Activated CD4-positive, alpha-beta memory T cell treated with anti-CD3 and anti-CD28 coated beads for 36 hours (primary cell): ENCODE measurements around the gene F2. TPM values are rescaled to one million over a fixed set of nuclear protein-coding genes. Genes with fewer than 3 reads are reported as not detected.
"Not testable (repeated sequence)": the region's sequence is repeated elsewhere in the genome, so short reads cannot be mapped to it uniquely, and the experiment has no call there.

Experiments used
- CTCF ChIA-PET: fragments of 350-600 bp; sonication (Branson Sonifier 250); formaldehyde crosslinking; loops from one replicate; lab custom pipeline; 2021; ENCODE audit warnings: antibody characterized with exemption, inconsistent platforms; lab: Charles Lee
- POLR2A ChIA-PET: fragments of 350-600 bp; sonication (Branson Sonifier 250); formaldehyde crosslinking; loops from one replicate; lab custom pipeline; 2021; ENCODE audit warnings: antibody characterized with exemption; lab: Charles Lee
- DNase-seq: peaks from one replicate; pipeline ENCODE4 v3.0.0-alpha.2; 2020
- H3K27ac Mint-ChIP-seq: one replicate; pipeline ENCODE4 v1.8.0; 2021; ENCODE audit warnings: mixed read lengths
- H3K27me3 Mint-ChIP-seq: one replicate; pipeline ENCODE4 v1.8.0; 2021; ENCODE audit warnings: mixed read lengths
- H3K36me3 Mint-ChIP-seq: one replicate; pipeline ENCODE4 v1.8.0; 2021; ENCODE audit warnings: mixed read lengths
- H3K4me1 Mint-ChIP-seq: one replicate; pipeline ENCODE4 v1.8.0; 2021; ENCODE audit warnings: low read depth, mixed read lengths
- H3K4me3 Mint-ChIP-seq: one replicate; pipeline ENCODE4 v1.8.0; 2021; ENCODE audit warnings: mild to moderate bottlenecking, mixed read lengths
- H3K9me3 Mint-ChIP-seq: one replicate; pipeline ENCODE4 v1.8.0; 2021; ENCODE audit warnings: mixed read lengths
- intact Hi-C: fragments of 100-400 bp; cut with micrococcal nuclease; formaldehyde crosslinking; loops from one replicate; pipeline ENCODE4 v1.15.1; 2023
- total RNA-seq, 2 experiments: library from RNA; stranded (reverse); gene quantifications; one replicate each; pipeline ENCODE4 v1.2.3, GENCODE V29; 2021

F2 gene
- total RNA-seq, result under 1 TPM in 1 of 2 experiments, not detected in 1; 0.29 TPM

DNA sequence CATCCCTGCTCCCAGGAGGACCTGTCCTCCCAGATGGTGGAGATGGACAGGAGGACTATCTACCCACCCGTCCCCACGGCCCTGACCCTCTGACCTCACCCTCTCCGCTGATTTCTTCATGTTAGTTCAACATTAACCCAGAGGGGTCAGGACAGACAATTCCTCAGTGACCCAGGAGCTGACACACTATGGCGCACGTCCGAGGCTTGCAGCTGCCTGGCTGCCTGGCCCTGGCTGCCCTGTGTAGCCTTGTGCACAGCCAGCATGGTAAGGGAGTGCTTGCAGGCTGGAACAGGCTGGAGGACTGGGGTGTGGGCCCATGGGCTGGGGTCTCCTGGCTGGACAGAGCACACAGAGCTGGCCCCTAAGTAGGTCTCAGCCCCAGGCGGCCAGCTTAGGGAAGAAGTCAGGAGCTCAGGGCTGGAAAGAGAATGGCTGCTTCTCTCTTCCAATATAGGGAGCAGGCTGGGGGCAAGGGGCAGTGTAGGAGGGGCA is at the start of gene F2:
Gene F2 (plus strand): TSS at position 166 of the 495 bp plus-strand sequence. CDS start 23 bp downstream, at position 189.
- Mint-ChIP-seq H3K27ac (no peak within 1 kb of the TSS), H3K4me1 (peaks cover 8% of the 10 kb centered on the region), H3K27me3 (no peaks in the 10 kb centered on the region), H3K36me3 (no peaks in the 10 kb centered on the region), H3K4me3 (no peak within 1 kb of the TSS), H3K9me3 (no peaks in the 10 kb centered on the region)
- intact Hi-C loops, result no loop called here
- no peak for DNase-seq
- POLR2A ChIA-PET, result no interaction called here
- CTCF ChIA-PET, result interaction anchor here (0.7 kb wide), 1 partner anchor 90 kb away, joined by 3 read pairs; no protein-coding TSS in a partner anchor

DNA sequence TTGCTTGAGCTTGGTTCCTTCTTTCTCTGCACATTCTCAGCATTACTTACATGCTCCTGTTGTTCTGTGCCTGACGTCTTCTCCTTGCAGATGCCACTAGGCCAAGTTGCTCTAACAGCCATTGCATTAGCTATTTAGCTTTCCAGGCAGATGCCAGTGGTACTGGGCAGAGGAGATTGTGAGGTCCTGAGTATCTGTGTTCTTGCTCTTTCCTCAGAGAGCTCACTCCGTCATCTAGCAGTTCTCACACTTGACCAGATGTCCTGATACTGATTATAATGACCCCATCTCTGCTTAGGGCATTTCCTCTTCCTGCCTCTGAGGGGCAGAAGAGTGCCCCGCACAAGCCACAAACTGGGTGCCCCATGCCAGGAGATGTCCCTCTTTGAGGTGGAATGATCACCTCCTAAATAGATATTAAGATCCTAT is 49.3 kb upstream of the F2 start:
- H3K4me1 Mint-ChIP-seq, result peaks cover 54% of the 10 kb centered on the region
- ChIA-PET POLR2A (interaction anchor here (0.5 to 0.6 kb wide), 2 partner anchors 15 to 39 kb away, joined by 3 read pairs; no protein-coding TSS in a partner anchor), CTCF (interaction anchor here (0.7 to 1.7 kb wide), 3 partner anchors 33 to 109 kb away, joined by 3 to 6 read pairs (median 4); partner anchors contain the start of genes ATG13 and HARBI1)
- peak overlapping the region; percentile 66 for H3K27ac Mint-ChIP-seq
- no peak overlapping the region for H3K4me3 Mint-ChIP-seq
- H3K27me3 Mint-ChIP-seq, result no peaks in the 10 kb centered on the region
- intact Hi-C loops, result loop anchor here (2.0 kb wide), 1 partner anchor 31 kb away; the partner anchor contains the start of genes ARHGAP1 and ZNF408
- DNase-seq, result peak; percentile 23
- no peaks in the 10 kb centered on the region for H3K9me3 Mint-ChIP-seq
- peaks cover 23% of the 10 kb centered on the region for H3K36me3 Mint-ChIP-seq

DNA sequence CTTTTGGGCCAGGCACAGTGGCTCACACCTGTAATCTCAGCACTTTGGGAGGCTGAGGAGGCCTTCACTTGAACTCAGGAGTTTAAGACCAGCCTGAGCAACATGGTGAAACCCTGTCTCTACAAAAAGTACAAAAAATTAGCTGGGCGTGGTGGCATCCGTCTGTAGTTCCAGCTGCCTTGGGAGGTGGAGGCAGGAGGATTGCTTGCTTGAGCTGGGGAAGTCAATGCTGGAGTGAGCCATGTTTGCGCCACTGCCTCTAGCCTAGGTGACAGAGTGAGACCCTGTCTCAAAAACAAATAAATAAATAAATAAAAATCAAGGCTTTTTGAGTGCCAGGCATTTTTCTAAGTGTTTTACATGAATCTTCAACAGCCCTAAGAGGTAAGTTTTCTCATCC is 48.5 kb upstream of the F2 start:
- CTCF ChIA-PET, result interaction anchor here (0.7 to 1.7 kb wide), 5 partner anchors 9 to 141 kb away, joined by 3 to 8 read pairs (median 3); partner anchors contain the start of genes ARHGAP1, ATG13, HARBI1 and ZNF408
- H3K27me3 Mint-ChIP-seq, DNase-seq, H3K9me3 Mint-ChIP-seq, H3K4me3 Mint-ChIP-seq: not testable (repeated sequence)
- Mint-ChIP-seq H3K27ac (peak overlapping the region; percentile 92), H3K36me3 (peaks cover 20% of the 10 kb centered on the region), H3K4me1 (peaks cover 62% of the 10 kb centered on the region)
- intact Hi-C loops, result loop anchor here (2.0 kb wide), 1 partner anchor 30 kb away; the partner anchor contains the start of genes ARHGAP1 and ZNF408
- POLR2A ChIA-PET, result interaction anchor here (0.5 to 1.0 kb wide), 4 partner anchors 14 to 109 kb away, joined by 3 to 6 read pairs (median 3); partner anchors contain the start of genes ARHGAP1 and ZNF408

- H3K4me3 Mint-ChIP-seq, result no peak overlapping the region
- CTCF ChIA-PET, result interaction anchor here (1.1 to 1.4 kb wide), 2 partner anchors 108 to 143 kb away, joined by 3 read pairs; no protein-coding TSS in a partner anchor
Observed at GRCh38 chr11:46671958-46672315, 47.1 kb upstream of the F2 start.

GRCh38 chr11:46672381-46672839 is 46.6 kb upstream of the F2 start:
- Mint-ChIP-seq H3K27ac (peak overlapping the region; percentile 92), H3K36me3 (peaks cover 18% of the 10 kb centered on the region), H3K27me3 (no peaks in the 10 kb centered on the region), H3K4me3 (no peak overlapping the region), H3K9me3 (no peaks in the 10 kb centered on the region), H3K4me1 (peaks cover 77% of the 10 kb centered on the region)
- DNase-seq, result no peak
- CTCF ChIA-PET, result no interaction called here
- POLR2A ChIA-PET, result no interaction called here
- intact Hi-C loops, result no loop called here

More at GRCh38 chr11:46671958-46672315, 47.1 kb upstream of the F2 start:
- H3K4me1 Mint-ChIP-seq, result peaks cover 72% of the 10 kb centered on the region
- no peak for DNase-seq
- no peaks in the 10 kb centered on the region for H3K9me3 Mint-ChIP-seq
- no peaks in the 10 kb centered on the region for H3K27me3 Mint-ChIP-seq
- H3K27ac Mint-ChIP-seq, result peak overlapping the region; percentile 92
- POLR2A ChIA-PET, result no interaction called here
- peaks cover 18% of the 10 kb centered on the region for H3K36me3 Mint-ChIP-seq
- intact Hi-C loops, result loop anchor here (2.0 kb wide), 1 partner anchor 29 kb away; the partner anchor contains the start of genes ARHGAP1 and ZNF408

- intact Hi-C loops, result no loop called here
- Mint-ChIP-seq H3K27me3 (no peaks in the 10 kb centered on the region), H3K27ac (peak overlapping the region; percentile 81), H3K4me3 (no peak overlapping the region), H3K4me1 (peaks cover 79% of the 10 kb centered on the region), H3K9me3 (no peaks in the 10 kb centered on the region), H3K36me3 (peaks cover 21% of the 10 kb centered on the region)
- ChIA-PET POLR2A (interaction anchor here (1.2 kb wide), 1 partner anchor 10 kb away, joined by 3 read pairs; no protein-coding TSS in a partner anchor), CTCF (interaction anchor here (0.6 kb wide), 1 partner anchor 127 kb away, joined by 3 read pairs; no protein-coding TSS in a partner anchor)
- DNase-seq, result no peak
Observed at GRCh38 chr11:46673713-46674462, 45.1 kb upstream of the F2 start.

- Mint-ChIP-seq H3K27me3 (no peaks in the 10 kb centered on the region), H3K9me3 (no peaks in the 10 kb centered on the region), H3K27ac (peak overlapping the region; percentile 81), H3K4me3 (no peak overlapping the region), H3K4me1 (peaks cover 73% of the 10 kb centered on the region), H3K36me3 (peaks cover 19% of the 10 kb centered on the region)
- CTCF ChIA-PET, result interaction anchor here (1.4 kb wide), 1 partner anchor 185 kb away, joined by 3 read pairs; no protein-coding TSS in a partner anchor
- DNase-seq, result peak; percentile 27
- intact Hi-C loops, result no loop called here
- POLR2A ChIA-PET, result interaction anchor here (1.2 kb wide), 1 partner anchor 10 kb away, joined by 3 read pairs; no protein-coding TSS in a partner anchor
Observed at GRCh38 chr11:46674463-46675287, 44.3 kb upstream of the F2 start.

DNA sequence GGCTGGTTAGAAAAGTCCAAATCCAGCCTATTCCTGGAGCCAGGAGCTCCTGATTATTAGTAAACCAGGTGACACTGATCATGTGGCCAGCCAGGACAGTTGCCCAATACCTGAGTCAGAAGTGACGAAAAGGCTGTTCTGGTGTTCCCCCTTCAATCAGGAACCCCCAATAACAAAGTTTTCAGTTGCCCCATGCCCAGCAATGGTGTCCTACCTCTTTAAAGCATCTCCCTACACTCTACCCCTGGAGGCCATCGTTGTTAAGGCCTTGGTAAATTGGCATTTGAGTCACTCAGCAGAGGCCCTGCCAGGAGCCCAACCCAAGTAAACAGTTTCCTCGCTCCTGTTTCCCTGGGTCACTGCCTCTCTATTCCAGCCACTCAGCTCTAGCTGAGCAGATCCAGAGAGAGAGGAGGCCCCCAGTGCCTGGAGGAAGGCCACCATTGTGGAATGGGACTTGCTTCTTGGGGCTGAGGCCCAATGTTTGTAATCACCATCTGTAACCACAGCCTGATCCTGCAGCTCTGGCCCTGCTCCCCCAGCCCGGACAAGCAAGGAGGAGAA is 43.6 kb upstream of the F2 start:
- POLR2A ChIA-PET, result interaction anchor here (0.6 to 1.2 kb wide), 2 partner anchors 9 kb away, joined by 3 read pairs; no protein-coding TSS in a partner anchor
- intact Hi-C loops, result no loop called here

DNA sequence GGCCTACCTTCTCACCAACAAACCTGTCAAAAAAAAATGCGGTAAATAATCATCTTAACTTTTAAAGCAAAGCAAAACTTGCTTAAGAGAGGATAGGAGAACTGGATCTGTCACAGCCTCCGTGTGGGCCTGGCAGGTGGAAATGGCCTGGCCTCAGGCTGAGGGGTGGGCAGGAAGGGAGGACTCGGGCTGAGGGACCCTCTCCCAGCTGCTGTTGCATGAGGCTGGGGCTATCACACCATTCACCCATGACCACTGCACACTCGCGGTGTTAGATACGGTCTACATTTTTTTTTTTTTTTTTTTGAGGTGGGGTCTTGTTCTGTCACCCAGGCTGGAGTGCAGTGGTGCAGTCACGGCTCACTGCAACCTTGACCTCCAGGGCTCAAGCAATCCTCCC is 43.1 kb upstream of the F2 start:
- ChIA-PET CTCF (interaction anchor here (1.4 kb wide), 1 partner anchor 186 kb away, joined by 3 read pairs; no protein-coding TSS in a partner anchor), POLR2A (interaction anchor here (0.6 kb wide), 1 partner anchor 9 kb away, joined by 3 read pairs; no protein-coding TSS in a partner anchor)
- Mint-ChIP-seq H3K4me1 (peaks cover 64% of the 10 kb centered on the region), H3K36me3 (peaks cover 19% of the 10 kb centered on the region), H3K4me3 (no peak overlapping the region), H3K9me3 (no peaks in the 10 kb centered on the region), H3K27ac (peak overlapping the region; percentile 54), H3K27me3 (no peaks in the 10 kb centered on the region)
- intact Hi-C loops, result no loop called here
- no peak for DNase-seq

More for the DNA sequence above, 43.6 kb upstream of the F2 start:
- Mint-ChIP-seq H3K4me1 (peaks cover 68% of the 10 kb centered on the region), H3K36me3 (peaks cover 16% of the 10 kb centered on the region), H3K9me3 (no peaks in the 10 kb centered on the region), H3K27me3 (no peaks in the 10 kb centered on the region), H3K4me3 (no peak overlapping the region), H3K27ac (peak overlapping the region; percentile 81)
- CTCF ChIA-PET, result interaction anchor here (1.4 kb wide), 1 partner anchor 185 kb away, joined by 3 read pairs; no protein-coding TSS in a partner anchor
- DNase-seq, result no peak

GRCh38 chr11:46676436-46677158 is 42.4 kb upstream of the F2 start:
- Mint-ChIP-seq H3K27ac (peak overlapping the region; percentile 53), H3K36me3 (peaks cover 16% of the 10 kb centered on the region), H3K4me3 (no peak overlapping the region), H3K9me3 (no peaks in the 10 kb centered on the region), H3K27me3 (no peaks in the 10 kb centered on the region), H3K4me1 (peaks cover 57% of the 10 kb centered on the region)
- intact Hi-C loops, result no loop called here
- ChIA-PET CTCF (no interaction called here), POLR2A (no interaction called here)
- DNase-seq, result no peak
